Activated CD4-positive, alpha-beta memory T cell treated with anti-CD3 and anti-CD28 coated beads, Interleukin-2, amount 10 ng/mL, durations not matched to agents 7 days and 5 days (primary cell): ENCODE measurements around the gene PLCXD1. TPM values are rescaled to one million over a fixed set of nuclear protein-coding genes. Genes with fewer than 3 reads are reported as not detected.
"Not testable (repeated sequence)": the region's sequence is repeated elsewhere in the genome, so short reads cannot be mapped to it uniquely, and the experiment has no call there.

Source experiments
- CTCF ChIA-PET: fragments of 350-600 bp; sonication (Branson Sonifier 250); formaldehyde crosslinking; loops from one replicate; lab custom pipeline; 2021; ENCODE audit warnings: antibody characterized with exemption, inconsistent platforms; lab: Charles Lee
- POLR2A ChIA-PET: fragments of 350-600 bp; sonication (Branson Sonifier 250); formaldehyde crosslinking; loops from one replicate; lab custom pipeline; 2021; ENCODE audit warnings: antibody characterized with exemption; lab: Charles Lee
- DNase-seq: peaks from one replicate; pipeline ENCODE4 v3.0.0-alpha.2; 2020
- H3K27ac Mint-ChIP-seq: one replicate; pipeline ENCODE4 v1.8.0; 2021; ENCODE audit warnings: mild to moderate bottlenecking, mixed read lengths
- H3K27me3 Mint-ChIP-seq: one replicate; pipeline ENCODE4 v1.8.0; 2021; ENCODE audit warnings: mixed read lengths
- H3K36me3 Mint-ChIP-seq: one replicate; pipeline ENCODE4 v1.8.0; 2021; ENCODE audit warnings: low read depth, mixed read lengths
- H3K4me1 Mint-ChIP-seq: one replicate; pipeline ENCODE4 v1.8.0; 2021; ENCODE audit warnings: mixed read lengths
- H3K4me3 Mint-ChIP-seq: one replicate; pipeline ENCODE4 v1.8.0; 2021; ENCODE audit warnings: mild to moderate bottlenecking, mixed read lengths
- H3K9me3 Mint-ChIP-seq: one replicate; pipeline ENCODE4 v1.8.0; 2021; ENCODE audit warnings: mixed read lengths
- total RNA-seq, 2 experiments: library from RNA; stranded (reverse); gene quantifications; one replicate each; pipeline ENCODE4 v1.2.3, GENCODE V29; 2021

The PLCXD1 gene
- total RNA-seq, 2 experiments from 2014 or later: 34.5 to 35.5 TPM

GRCh38 chrX:320126-320783 lies 39.1 kb downstream of the PLCXD1 start:
- POLR2A ChIA-PET: no interaction called here
- Mint-ChIP-seq H3K36me3 (no peaks in the 10 kb centered on the region), H3K27ac (peak overlapping the region; percentile 69), H3K27me3 (peaks cover 3% of the 10 kb centered on the region), H3K9me3 (no peaks in the 10 kb centered on the region), H3K4me1 (peaks cover 28% of the 10 kb centered on the region), H3K4me3 (peak overlapping the region; percentile 79)
- CTCF ChIA-PET: no interaction called here
- DNase-seq: no peak

- H3K4me1 Mint-ChIP-seq: peaks cover 19% of the 10 kb centered on the region
- CTCF ChIA-PET: no interaction called here
- H3K4me3 Mint-ChIP-seq: no peak overlapping the region
- H3K36me3 Mint-ChIP-seq: no peaks in the 10 kb centered on the region
- no peak overlapping the region for H3K27ac Mint-ChIP-seq
- DNase-seq: no peak
- H3K27me3 Mint-ChIP-seq: peaks cover 3% of the 10 kb centered on the region
- no peaks in the 10 kb centered on the region for H3K9me3 Mint-ChIP-seq
- POLR2A ChIA-PET: no interaction called here
Measured at GRCh38 chrX:323721-324628, 42.8 kb downstream of the PLCXD1 start.

GRCh38 chrX:324664-325063 lies 43.5 kb downstream of the PLCXD1 start:
- H3K27me3 Mint-ChIP-seq, H3K27ac Mint-ChIP-seq, H3K4me3 Mint-ChIP-seq, DNase-seq, POLR2A ChIA-PET, H3K9me3 Mint-ChIP-seq, CTCF ChIA-PET, H3K36me3 Mint-ChIP-seq: not testable (repeated sequence)
- peaks cover 19% of the 10 kb centered on the region for H3K4me1 Mint-ChIP-seq

GRCh38 chrX:327660-328126 lies 46.5 kb downstream of the PLCXD1 start:
- H3K36me3 Mint-ChIP-seq: no peaks in the 10 kb centered on the region
- H3K9me3 Mint-ChIP-seq: peaks cover 2% of the 10 kb centered on the region
- H3K27ac Mint-ChIP-seq: no peak overlapping the region
- peaks cover 10% of the 10 kb centered on the region for H3K4me1 Mint-ChIP-seq
- H3K4me3 Mint-ChIP-seq: no peak overlapping the region
- CTCF ChIA-PET: no interaction called here
- POLR2A ChIA-PET: no interaction called here
- DNase-seq: no peak
- peaks cover 1% of the 10 kb centered on the region for H3K27me3 Mint-ChIP-seq

- no peaks in the 10 kb centered on the region for H3K36me3 Mint-ChIP-seq
- POLR2A ChIA-PET: no interaction called here
- peaks cover 2% of the 10 kb centered on the region for H3K9me3 Mint-ChIP-seq
- H3K27ac Mint-ChIP-seq: no peak overlapping the region
- DNase-seq: no peak
- no peak overlapping the region for H3K4me3 Mint-ChIP-seq
- H3K4me1 Mint-ChIP-seq: peaks cover 2% of the 10 kb centered on the region
- H3K27me3 Mint-ChIP-seq: peaks cover 1% of the 10 kb centered on the region
- CTCF ChIA-PET: no interaction called here
Measured at GRCh38 chrX:329291-329910, 48.2 kb downstream of the PLCXD1 start.

GRCh38 chrX:330141-330725 lies 49.1 kb downstream of the PLCXD1 start:
- H3K27me3 Mint-ChIP-seq, POLR2A ChIA-PET, H3K9me3 Mint-ChIP-seq, H3K36me3 Mint-ChIP-seq, H3K4me3 Mint-ChIP-seq, CTCF ChIA-PET, H3K4me1 Mint-ChIP-seq, DNase-seq, H3K27ac Mint-ChIP-seq: not testable (repeated sequence)

- POLR2A ChIA-PET: no interaction called here
- Mint-ChIP-seq H3K36me3 (peaks cover 4% of the 10 kb centered on the region), H3K27me3 (peaks cover 1% of the 10 kb centered on the region)
Measured at GRCh38 chrX:330726-331150, 49.6 kb downstream of the PLCXD1 start.

GRCh38 chrX:331151-331824 lies 50.1 kb downstream of the PLCXD1 start:
- H3K27ac Mint-ChIP-seq: no peak overlapping the region
- CTCF ChIA-PET: no interaction called here
- H3K27me3 Mint-ChIP-seq: peaks cover 1% of the 10 kb centered on the region
- POLR2A ChIA-PET: no interaction called here
- peaks cover 7% of the 10 kb centered on the region for H3K36me3 Mint-ChIP-seq
- no peak overlapping the region for H3K4me3 Mint-ChIP-seq
- no peaks in the 10 kb centered on the region for H3K4me1 Mint-ChIP-seq
- DNase-seq: no peak
- H3K9me3 Mint-ChIP-seq: peaks cover 3% of the 10 kb centered on the region

More at GRCh38 chrX:330726-331150, 49.6 kb downstream of the PLCXD1 start:
- H3K9me3 Mint-ChIP-seq: peaks cover 2% of the 10 kb centered on the region
- DNase-seq: no peak
- no peak overlapping the region for H3K27ac Mint-ChIP-seq
- CTCF ChIA-PET: no interaction called here
- H3K4me1 Mint-ChIP-seq: no peaks in the 10 kb centered on the region
- no peak overlapping the region for H3K4me3 Mint-ChIP-seq

- DNase-seq: no peak
- ChIA-PET POLR2A (no interaction called here), CTCF (no interaction called here)
- H3K27me3 Mint-ChIP-seq: peaks cover 1% of the 10 kb centered on the region
- H3K9me3 Mint-ChIP-seq: peaks cover 7% of the 10 kb centered on the region
- no peak overlapping the region for H3K4me3 Mint-ChIP-seq
- no peaks in the 10 kb centered on the region for H3K4me1 Mint-ChIP-seq
- H3K27ac Mint-ChIP-seq: no peak overlapping the region
- peaks cover 14% of the 10 kb centered on the region for H3K36me3 Mint-ChIP-seq
Measured at GRCh38 chrX:331825-332495, 50.8 kb downstream of the PLCXD1 start.

GRCh38 chrX:332496-332860 lies 51.3 kb downstream of the PLCXD1 start:
- ChIA-PET POLR2A (no interaction called here), CTCF (no interaction called here)
- peaks cover 18% of the 10 kb centered on the region for H3K36me3 Mint-ChIP-seq
- DNase-seq: no peak
- H3K4me1 Mint-ChIP-seq: no peaks in the 10 kb centered on the region
- H3K4me3 Mint-ChIP-seq: no peak overlapping the region
- H3K9me3 Mint-ChIP-seq: peaks cover 7% of the 10 kb centered on the region
- H3K27me3 Mint-ChIP-seq: peaks cover 1% of the 10 kb centered on the region
- no peak overlapping the region for H3K27ac Mint-ChIP-seq

- Mint-ChIP-seq H3K4me1 (no peaks in the 10 kb centered on the region), H3K4me3 (no peak overlapping the region), H3K36me3 (peaks cover 23% of the 10 kb centered on the region), H3K27ac (no peak overlapping the region), H3K9me3 (peaks cover 7% of the 10 kb centered on the region), H3K27me3 (peaks cover 1% of the 10 kb centered on the region)
- ChIA-PET CTCF (no interaction called here), POLR2A (no interaction called here)
- no peak for DNase-seq
Measured at GRCh38 chrX:332916-333610, 51.9 kb downstream of the PLCXD1 start.
